K562 (cell line): ENCODE measurements around the gene TARBP2. TPM values are rescaled to one million over a fixed set of nuclear protein-coding genes. Genes with fewer than 3 reads are reported as not detected.

Experiments
- ATAC-seq: fragments of 200-7000 bp; cut with Tn5 transposase; 3 replicates; pipeline ENCODE4 v1.9.1; 2020; ENCODE audit warnings: moderate library complexity
- BruUV-seq: library from RNA; stranded (reverse); fragments of 400-500 nt; replicated peaks from 2 replicates; lab custom pipeline; 2021; lab: Mats Ljungman, UMichigan
- CTCF ChIA-PET: fragments of 300-600 bp; formaldehyde crosslinking; extraction: SDS; loops from one replicate; lab custom pipeline; 2021; ENCODE audit warnings: low intra/inter-chr PET ratio; lab: Yijun Ruan, JAX
- POLR2A ChIA-PET: fragments of 300-600, 350-650 bp; sonication (Branson Sonifier 250); formaldehyde crosslinking; extraction: SDS; loops from one replicate; lab custom pipeline; 2021; ENCODE audit warnings: antibody characterized with exemption, inconsistent platforms; lab: Yijun Ruan, JAX
- DNase-seq, 4 experiments: peaks; one replicate each; pipeline versions ENCODE4 v3.0.0 to v3.0.0-alpha.2; 2011 to 2018; ENCODE audit warnings: low spot score in 3 of 4, mixed read lengths in 3 of 4; ENCODE audit errors: extremely low read depth in 1 of 4
- FAIRE-seq: peaks from 2 replicates; lab custom pipeline; 2011; peaks lifted over from hg19 to GRCh38; lab: Jason Lieb, UNC
- H2AFZ ChIP-seq: 2 replicates; pipeline ENCODE4 v1.6.0; 2011; ENCODE audit warnings: low read depth, low read length, control low read depth, inconsistent platforms
- H3K27ac ChIP-seq: fragments of 200-600 bp; 3 replicates; pipeline ENCODE4 v1.8.0; 2011; ENCODE audit warnings: low read depth, mild to moderate bottlenecking, control low read depth, inconsistent platforms, low read length, moderate library complexity, mixed read lengths; ENCODE audit errors: extremely low read depth
- H3K27me3 ChIP-seq, 2 experiments: fragments of 300-600 bp in 1 of 2; 2 replicates in 1 of 2; 3 replicates in 1 of 2; pipeline versions ENCODE4 v1.6.0 to v1.8.0; 2011; ENCODE audit warnings: inconsistent platforms in 2 of 2, low read length in 2 of 2, mild to moderate bottlenecking in 1 of 2, mixed read lengths in 1 of 2, moderate library complexity in 1 of 2; ENCODE audit not compliant: control insufficient read depth in 2 of 2, insufficient read depth in 2 of 2
- H3K36me3 ChIP-seq: fragments of 300-600 bp; 3 replicates; pipeline ENCODE4 v1.8.0; 2011; ENCODE audit warnings: mild to moderate bottlenecking, low read length, inconsistent platforms; ENCODE audit not compliant: control insufficient read depth, insufficient read depth
- H3K4me1 ChIP-seq, 2 experiments: fragments of 200-600 bp in 1 of 2; replicated peaks in 1 of 2; 2 replicates in 1 of 2; 3 replicates in 1 of 2; pipeline versions ENCODE4 v1.5.1 to v1.8.0; 2011; ENCODE audit warnings: inconsistent platforms in 2 of 2, low read length in 2 of 2, mild to moderate bottlenecking in 1 of 2, mixed read lengths in 1 of 2, moderate library complexity in 1 of 2; ENCODE audit not compliant: control insufficient read depth in 2 of 2, insufficient read depth in 2 of 2
- H3K4me2 ChIP-seq: 2 replicates; pipeline ENCODE4 v1.6.1; 2011; ENCODE audit warnings: low read length, control low read depth, inconsistent platforms, mixed read lengths; ENCODE audit not compliant: insufficient read depth
- H3K4me3 ChIP-seq: fragments of 200-600 bp; sonication (generic), shearing (Covaris generic); 2 replicates; pipeline ENCODE4 v1.5.1; 2016; ENCODE audit warnings: control low read depth, inconsistent platforms
- H3K79me2 ChIP-seq: fragments of 200-600 bp; 3 replicates; pipeline ENCODE4 v1.8.0; 2011; ENCODE audit warnings: low read length, inconsistent platforms; ENCODE audit not compliant: control insufficient read depth, insufficient read depth
- H3K9ac ChIP-seq, 2 experiments: 2 replicates each; pipeline versions ENCODE4 v1.6.0 to v1.6.1; 2011; ENCODE audit warnings: low read depth in 2 of 2, low read length in 2 of 2, control low read depth in 1 of 2, inconsistent platforms in 1 of 2, mild to moderate bottlenecking in 1 of 2, mixed read lengths in 1 of 2; ENCODE audit not compliant: insufficient read depth in 1 of 2
- H3K9me1 ChIP-seq: one replicate; pipeline ENCODE4 v1.6.0; 2011; ENCODE audit warnings: inconsistent platforms, mild to moderate bottlenecking, low read length, moderate library complexity; ENCODE audit not compliant: control insufficient read depth, insufficient read depth
- H3K9me3 ChIP-seq: replicated peaks from 2 replicates; pipeline ENCODE4 v1.5.1; 2011; ENCODE audit warnings: low read depth, low read length, inconsistent platforms; ENCODE audit not compliant: control insufficient read depth, insufficient read depth
- H4K20me1 ChIP-seq: replicated peaks from 2 replicates; pipeline ENCODE4 v1.6.1; 2011; ENCODE audit warnings: low read length, inconsistent platforms, mixed read lengths; ENCODE audit not compliant: control insufficient read depth, insufficient read depth
- ARID2 ChIP-seq: fragments of 450-650 bp; IDR thresholded peaks from 2 replicates; pipeline ENCODE4 v1.6.1; 2017; ENCODE audit warnings: antibody characterized with exemption, mild to moderate bottlenecking
- CBX3 ChIP-seq, 2 experiments: IDR thresholded peaks; 1 replicate in 1 of 2; 2 replicates in 1 of 2; pipeline ENCODE4 v1.6.1; 2012; ENCODE audit warnings: inconsistent platforms in 2 of 2, low read length in 2 of 2, borderline replicate concordance in 1 of 2, control low read depth in 1 of 2
- JUNB ChIP-seq: fragments of 450-650 bp; formaldehyde crosslinking; conservative IDR thresholded peaks from 2 replicates; pipeline ENCODE4 v1.4.0; 2020; ENCODE audit warnings: mild to moderate bottlenecking
- MEIS2 ChIP-seq: fragments of 450-650 bp; IDR thresholded peaks from 2 replicates; pipeline ENCODE4 v1.6.1; 2014; ENCODE audit warnings: mild to moderate bottlenecking; ENCODE audit not compliant: partially characterized antibody
- NBN ChIP-seq: fragments of 450-650 bp; IDR thresholded peaks from 2 replicates; pipeline ENCODE4 v1.6.1; 2016; ENCODE audit warnings: low read depth, mild to moderate bottlenecking
- POLR2AphosphoS5 ChIP-seq: IDR thresholded peaks from 2 replicates; pipeline ENCODE4 v1.6.1; 2011; ENCODE audit warnings: mild to moderate bottlenecking, low read depth, low read length, moderate library complexity; ENCODE audit not compliant: control insufficient read depth, insufficient read depth
- SP1 ChIP-seq: sonication (generic); formaldehyde crosslinking; IDR thresholded peaks from 2 replicates; pipeline ENCODE4 v1.8.1; 2022; ENCODE audit warnings: mild to moderate bottlenecking, missing genetic modification reagents
- ZNF197 ChIP-seq: fragments of 200-800 bp; sonication (Bioruptor generic); IDR thresholded peaks from 2 replicates; pipeline ENCODE4 v1.6.1; 2016; ENCODE audit warnings: low read depth, missing genetic modification characterization, missing compliant biosample characterization
- WGBS: fragments of 100-300 bp; shearing (Covaris generic); methylation state at CpG from one replicate; pipeline ENCODE4 v1.1.6; 2016; ENCODE audit warnings: low coverage, mixed read lengths; ENCODE audit not compliant: insufficient coverage; ENCODE audit errors: missing lambda C conversion rate; 5-methylcytosine and 5-hydroxymethylcytosine counted together
- in situ Hi-C: fragments of 300-500 bp; cut with MboI; formaldehyde crosslinking; loops from 4 replicates; pipeline ENCODE4 v1.15.0; 2018; ENCODE audit warnings: inconsistent platforms, mixed read lengths
- intact Hi-C: fragments of 100-400 bp; cut with micrococcal nuclease; formaldehyde crosslinking; loops from 2 replicates; pipeline ENCODE4 v1.14.2; 2022
- polyA plus RNA-seq, 8 experiments: library from polyadenylated mRNA; depleted of rRNA in 4 of 8; stranded (reverse) in 5 of 8; unstranded in 3 of 8; fragments of >200 nt; fragmentation: Nextera tagmentation in 2 of 8; fragmentation: Illumina TruSeq in 1 of 8; extraction: Ambion mirVana in 2 of 8; extraction: Trizol in 1 of 8; gene quantifications; 2 replicates each; pipeline versions ENCODE4 v1.2.1 to v1.2.3, GENCODE V29; 2011 to 2014; ENCODE audit warnings: inconsistent platforms in 1 of 8, missing spikeins in 1 of 8
- total RNA-seq, 7 experiments: library from RNA; depleted of rRNA in 6 of 7; stranded (reverse); fragments of >200 nt in 6 of 7; fragmentation: Illumina TruSeq in 2 of 7; extraction: Trizol in 2 of 7; gene quantifications; 2 replicates each; pipeline versions ENCODE4 v1.2.1 to v1.2.3, GENCODE V29; 2011 to 2021; ENCODE audit warnings: low replicate concordance in 1 of 7

Gene TARBP2
- total and polyA plus RNA-seq, 9 of the 15 experiments (the other 6 are each of a cell fraction or from before 2014, with no cell fraction given): 5.6 to 69.0 (median 44.6) TPM

- H3K9ac ChIP-seq: no peak overlapping the region
- no peak overlapping the region for H2AFZ ChIP-seq
- intact Hi-C loops (no loop called here), in situ Hi-C loops (no loop called here)
- CTCF ChIA-PET: no interaction called here
- H3K4me2 ChIP-seq: no peak overlapping the region
- no TSS peak for BruUV-seq
- ATAC-seq (no peak), DNase-seq (no peak), FAIRE-seq (no peak)
- no peaks in the 10 kb centered on the region for H3K27me3 ChIP-seq
- H3K4me1 ChIP-seq: peaks cover 0 to 17% of the 10 kb centered on the region in 2 experiments; a peak in 3 of 5 replicates
- H3K36me3 ChIP-seq: peaks cover 91% of the 10 kb centered on the region
- peaks cover 4% of the 10 kb centered on the region for H3K9me1 ChIP-seq
- no peak overlapping the region for H3K27ac ChIP-seq
- H3K9me3 ChIP-seq: no peaks in the 10 kb centered on the region
- H3K79me2 ChIP-seq: peaks cover 97% of the 10 kb centered on the region
- WGBS: 74% methylated on average over 6 of the region's 6 CpGs
- POLR2A ChIA-PET: interaction anchor here (1.2 to 2.9 kb wide), 4 partner anchors 8 to 18 kb away, joined by 5 to 14 read pairs (median 7); no protein-coding TSS in a partner anchor
- H3K4me3 ChIP-seq: no peak overlapping the region
- TF ChIP-seq POLR2AphosphoS5 (peak; percentile 42), SP1 (peak; percentile 11; the same call in 1 of the 2 replicates), ARID2 (no peak)
- peaks cover 39% of the 10 kb centered on the region for H4K20me1 ChIP-seq
These were observed 44.3 kb upstream of the TARBP2 start for GRCh38 chr12:53456654-53457366.

DNA sequence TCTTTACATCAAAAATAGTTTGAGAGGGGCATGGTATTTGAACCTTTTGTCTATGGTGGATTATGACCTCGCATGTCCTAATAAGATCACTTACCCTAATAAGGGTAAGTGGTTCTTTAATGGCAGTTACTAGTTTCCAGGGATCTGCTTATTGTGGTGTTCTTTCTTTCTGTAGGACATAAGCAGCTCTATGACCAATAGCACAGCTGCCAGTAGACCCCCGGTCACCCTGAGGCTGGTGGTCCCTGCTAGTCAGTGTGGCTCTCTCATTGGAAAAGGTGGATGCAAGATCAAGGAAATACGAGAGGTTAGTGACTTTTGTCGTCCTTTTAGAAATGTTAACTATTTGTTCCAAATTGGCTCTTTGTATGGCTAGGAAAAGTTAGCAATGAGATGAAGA lies 42.0 kb upstream of the TARBP2 start:
- no peaks in the 10 kb centered on the region for H3K27me3 ChIP-seq
- H3K4me3 ChIP-seq: no peak overlapping the region
- H4K20me1 ChIP-seq: peaks cover 39% of the 10 kb centered on the region
- ChIA-PET POLR2A (interaction anchor here (0.7 to 1.6 kb wide), 6 partner anchors 8 to 138 kb away, joined by 3 to 5 read pairs (median 3); partner anchors contain the start of gene AAAS), CTCF (no interaction called here)
- peaks cover 0 to 8% of the 10 kb centered on the region in 2 experiments; a peak in 3 of 5 replicates for H3K4me1 ChIP-seq
- H3K9me3 ChIP-seq: no peaks in the 10 kb centered on the region
- WGBS: 91% methylated on average over 4 of the region's 4 CpGs
- no peak overlapping the region for H3K4me2 ChIP-seq
- no peak overlapping the region for H2AFZ ChIP-seq
- peaks cover 4% of the 10 kb centered on the region for H3K9me1 ChIP-seq
- no TSS peak for BruUV-seq
- H3K9ac ChIP-seq: no peak overlapping the region
- no peak for FAIRE-seq
- peaks cover 100% of the 10 kb centered on the region for H3K36me3 ChIP-seq
- intact Hi-C loops: no loop called here
- no peak for ATAC-seq
- TF ChIP-seq MEIS2 (no peak), JUNB (CRISPR knock-in tag) (no peak), ZNF197 (CRISPR knock-in tag) (no peak), CBX3 (IDR thresholded peaks at IDR 0.05; ENCODE audit: borderline replicate concordance in 1 of 2, low read length in 2 of 2) (no peak), NBN (no peak)
- DNase-seq: no peak
- peaks cover 100% of the 10 kb centered on the region for H3K79me2 ChIP-seq
- H3K27ac ChIP-seq: no peak overlapping the region
- in situ Hi-C loops: no loop called here
